Thymus (tissue), 11 donors: ENCODE data around the gene PNMA1. TPM values are rescaled to one million over a fixed set of nuclear protein-coding genes. Genes with fewer than 3 reads are reported as not detected.

Experiments
- DNase-seq, 9 donors: peaks; one replicate each; pipeline ENCODE4 v3.0.0-alpha.2; 2013; ENCODE audit warnings: low spot score in 9 of 9, low read depth in 6 of 9, missing footprints in 1 of 9
- H3K27ac ChIP-seq, 2 donors: one replicate each; pipeline ENCODE4 v1.5.1; 2013; ENCODE audit warnings: control low read depth in 1 of 2, low read depth in 1 of 2, low read length in 1 of 2, mild to moderate bottlenecking in 1 of 2, moderate library complexity in 1 of 2
- H3K27me3 ChIP-seq, 2 donors: one replicate each; pipeline ENCODE4 v1.5.1; 2013; ENCODE audit warnings: low read length in 1 of 2; ENCODE audit not compliant: control insufficient read depth in 2 of 2, insufficient read depth in 1 of 2
- H3K36me3 ChIP-seq, 2 donors: one replicate each; pipeline ENCODE4 v1.5.1; 2013; ENCODE audit warnings: low read length in 1 of 2, mild to moderate bottlenecking in 1 of 2, moderate library complexity in 1 of 2; ENCODE audit not compliant: control insufficient read depth in 2 of 2, insufficient read depth in 2 of 2
- H3K4me1 ChIP-seq, 2 donors: one replicate each; pipeline ENCODE4 v1.5.1; 2013; ENCODE audit warnings: low read length in 2 of 2; ENCODE audit not compliant: control insufficient read depth in 2 of 2, insufficient read depth in 2 of 2
- H3K4me3 ChIP-seq, 2 donors: one replicate each; pipeline ENCODE4 v1.5.1; 2013; ENCODE audit warnings: low read length in 2 of 2, control low read depth in 1 of 2, mild to moderate bottlenecking in 1 of 2
- H3K9me3 ChIP-seq, 2 donors: one replicate each; pipeline ENCODE4 v1.5.1; 2013; ENCODE audit warnings: low read length in 1 of 2, mild to moderate bottlenecking in 1 of 2; ENCODE audit not compliant: control insufficient read depth in 2 of 2, insufficient read depth in 1 of 2
- WGBS: extraction: QIAGEN DNeasy Blood & Tissue Kit; methylation state at CpG from one replicate; pipeline ENCODE4 v1.1.7; 2013; 5-methylcytosine and 5-hydroxymethylcytosine counted together
- polyA plus RNA-seq: library from polyadenylated mRNA; stranded (reverse); fragments of 200-250 nt; gene quantifications from one replicate; pipeline ENCODE4 v1.2.3, GENCODE V29; 2013
- total RNA-seq: library from RNA; stranded (reverse); fragments of 120-200 nt; gene quantifications from one replicate; pipeline ENCODE4 v1.2.4, GENCODE V29; 2013
- donor health status: healthy.

PNMA1 gene
- total and polyA plus RNA-seq, 2 donors = 5.0 to 31.2 TPM

GRCh38 chr14:73674986-73675385 is 39.2 kb downstream of the PNMA1 start:
- H3K27me3 ChIP-seq = no peaks in the 10 kb centered on the region
- no peaks in the 10 kb centered on the region for H3K4me1 ChIP-seq
- no peak overlapping the region for H3K4me3 ChIP-seq
- no peak for DNase-seq
- no peak overlapping the region for H3K27ac ChIP-seq
- no peaks in the 10 kb centered on the region for H3K9me3 ChIP-seq
- H3K36me3 ChIP-seq = peaks cover 0 to 3% of the 10 kb centered on the region in 2 donors
- 98% methylated on average over 3 of the region's 3 CpGs for WGBS

DNA sequence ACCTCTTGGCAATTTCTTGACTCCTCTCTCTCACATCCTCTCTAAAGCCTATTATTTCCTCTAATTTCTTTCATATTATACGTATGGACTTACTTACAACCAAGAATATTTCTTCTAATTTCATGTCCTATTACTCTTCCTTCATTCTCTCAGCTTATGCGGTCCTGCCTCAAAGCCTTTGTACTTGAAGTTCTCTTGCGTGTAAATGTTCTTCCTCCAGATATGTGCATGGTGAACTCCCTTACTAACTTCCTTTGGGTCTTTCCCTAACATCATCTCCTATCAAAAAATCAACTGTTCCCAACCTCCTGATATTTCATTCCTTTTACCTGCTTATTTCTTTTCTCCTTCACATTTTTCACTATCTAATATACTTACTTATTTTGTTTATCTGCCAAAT is 46.3 kb downstream of the PNMA1 start:
- DNase-seq = no peak
- Histone ChIP-seq H3K36me3 (no peaks in the 10 kb centered on the region), H3K4me3 (no peak overlapping the region), H3K4me1 (no peaks in the 10 kb centered on the region), H3K27ac (no peak overlapping the region), H3K9me3 (no peaks in the 10 kb centered on the region), H3K27me3 (no peaks in the 10 kb centered on the region)
- 86% methylated on average over 3 of the region's 3 CpGs for whole genome bisulfite sequencing

- no peaks in the 10 kb centered on the region for H3K4me1 ChIP-seq
- H3K36me3 ChIP-seq = no peaks in the 10 kb centered on the region
- H3K9me3 ChIP-seq = no peaks in the 10 kb centered on the region
- H3K27me3 ChIP-seq = no peaks in the 10 kb centered on the region
- H3K4me3 ChIP-seq = no peak overlapping the region
- WGBS = 98% methylated on average over 5 of the region's 5 CpGs
- no peak overlapping the region for H3K27ac ChIP-seq
- DNase-seq = no peak
These were observed 47.6 kb downstream of the PNMA1 start for GRCh38 chr14:73666583-73666982.

GRCh38 chr14:73665130-73665529 is 49.1 kb downstream of the PNMA1 start:
- Histone ChIP-seq H3K9me3 (no peaks in the 10 kb centered on the region), H3K27me3 (no peaks in the 10 kb centered on the region), H3K4me3 (no peak overlapping the region), H3K36me3 (no peaks in the 10 kb centered on the region), H3K4me1 (no peaks in the 10 kb centered on the region), H3K27ac (no peak overlapping the region)
- WGBS = 97% methylated on average over 2 of the region's 2 CpGs
- DNase-seq = no peak

DNA sequence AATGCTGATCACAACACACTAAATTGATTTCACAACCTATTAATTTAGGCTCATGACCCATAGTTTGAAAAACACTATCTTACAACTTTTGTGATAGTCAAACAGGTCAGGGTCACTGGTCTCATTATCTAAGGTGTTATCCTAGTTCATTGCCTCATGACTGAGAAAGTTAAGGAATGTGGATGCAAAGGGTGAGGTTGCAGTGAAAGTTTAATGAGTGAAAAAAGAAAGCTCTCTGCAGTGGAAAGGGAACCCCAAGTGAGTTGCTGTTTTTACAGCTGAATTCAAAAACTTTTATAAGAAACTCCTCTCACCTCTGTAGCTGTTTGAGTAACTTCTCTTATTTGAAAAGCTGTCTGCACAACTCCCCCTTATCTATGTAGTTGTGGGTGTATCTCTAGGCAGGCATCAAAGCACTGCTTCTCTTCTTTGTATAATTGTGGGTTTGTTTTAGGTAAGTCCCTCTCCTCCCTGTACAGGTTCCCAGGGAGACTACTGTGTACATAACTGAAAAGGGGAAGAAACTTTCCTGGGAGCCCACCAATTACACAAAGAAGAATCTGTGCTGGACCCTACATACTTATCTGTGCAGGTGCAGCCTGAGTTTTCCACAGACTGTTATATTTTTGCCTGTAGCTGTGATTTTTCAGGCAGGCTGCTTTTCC is 50.5 kb downstream of the PNMA1 start:
- H3K4me1 ChIP-seq = no peaks in the 10 kb centered on the region
- no peaks in the 10 kb centered on the region for H3K27me3 ChIP-seq
- no peak overlapping the region for H3K4me3 ChIP-seq
- DNase-seq = peak in 1 of 9 donors; percentile 16
- no peaks in the 10 kb centered on the region for H3K9me3 ChIP-seq
- H3K36me3 ChIP-seq = no peaks in the 10 kb centered on the region
- H3K27ac ChIP-seq = no peak overlapping the region

GRCh38 chr14:73662487-73662943 is 51.7 kb downstream of the PNMA1 start:
- no peak for DNase-seq
- no peak overlapping the region for H3K27ac ChIP-seq
- no peaks in the 10 kb centered on the region for H3K36me3 ChIP-seq
- 93% methylated on average over 1 of the region's 1 CpG for WGBS
- no peak overlapping the region for H3K4me3 ChIP-seq
- no peaks in the 10 kb centered on the region for H3K27me3 ChIP-seq
- H3K9me3 ChIP-seq = no peaks in the 10 kb centered on the region
- H3K4me1 ChIP-seq = no peaks in the 10 kb centered on the region

DNA sequence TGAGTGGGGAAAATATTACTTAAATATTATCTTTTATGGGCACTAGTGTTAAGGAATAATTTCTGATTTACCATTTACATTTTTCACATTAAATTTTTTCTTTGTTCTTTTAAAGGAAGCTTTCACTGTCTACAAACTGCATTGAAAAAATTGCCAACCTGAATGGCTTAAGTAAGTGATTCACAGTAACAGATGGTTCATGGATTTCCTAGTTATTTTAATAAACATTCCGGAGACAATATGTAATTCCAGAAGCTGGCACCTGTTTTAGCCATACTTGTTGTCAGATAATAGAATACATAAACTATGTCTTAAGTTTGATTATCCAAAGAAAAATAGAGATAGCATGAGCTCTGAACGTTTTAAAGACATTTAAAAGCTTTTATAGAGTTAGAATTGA is 52.3 kb downstream of the PNMA1 start:
- Histone ChIP-seq H3K27ac (no peak overlapping the region), H3K36me3 (no peaks in the 10 kb centered on the region), H3K4me1 (no peaks in the 10 kb centered on the region), H3K9me3 (no peaks in the 10 kb centered on the region), H3K27me3 (no peaks in the 10 kb centered on the region), H3K4me3 (no peak overlapping the region)
- WGBS = 99% methylated on average over 2 of the region's 2 CpGs
- DNase-seq = no peak

Other genes with a start within 250 kb of the PNMA1 start
- 17.0 TPM for gene RIOX1, start 223.5 kb downstream of the PNMA1 start, total RNA-seq
- gene RIOX1, start 223.5 kb downstream of the PNMA1 start, polyA plus RNA-seq = 11.2 TPM
- gene ACOT1, start 177.2 kb downstream of the PNMA1 start, total RNA-seq = 1.5 TPM
- gene ACOT1, start 177.2 kb downstream of the PNMA1 start, polyA plus RNA-seq = 3.1 TPM
- gene HEATR4, start 155.4 kb downstream of the PNMA1 start, total RNA-seq = 0.09 TPM
- 0.14 TPM for gene HEATR4, start 155.4 kb downstream of the PNMA1 start, polyA plus RNA-seq
- 20.3 TPM for gene ACOT2, start 145.2 kb downstream of the PNMA1 start, total RNA-seq
- 13.8 TPM for gene ACOT2, start 145.2 kb downstream of the PNMA1 start, polyA plus RNA-seq
- 0.76 TPM for gene ACOT4, start 122.5 kb downstream of the PNMA1 start, total RNA-seq
- 1.6 TPM for gene ACOT4, start 122.5 kb downstream of the PNMA1 start, polyA plus RNA-seq
- not detected for gene ACOT6, start 101.9 kb downstream of the PNMA1 start, total RNA-seq
- 0.05 TPM for gene ACOT6, start 101.9 kb downstream of the PNMA1 start, polyA plus RNA-seq
- 6.0 TPM for gene DNAL1, start 69.4 kb downstream of the PNMA1 start, total RNA-seq
- gene DNAL1, start 69.4 kb downstream of the PNMA1 start, polyA plus RNA-seq = 4.1 TPM
- 4.9 TPM for gene PTGR2, start 137.4 kb upstream of the PNMA1 start, total RNA-seq
- 7.9 TPM for gene PTGR2, start 137.4 kb upstream of the PNMA1 start, polyA plus RNA-seq
- gene ZNF410, start 172.5 kb upstream of the PNMA1 start, total RNA-seq = 45.0 TPM
- 53.4 TPM for gene ZNF410, start 172.5 kb upstream of the PNMA1 start, polyA plus RNA-seq
- 1.7 TPM for gene FAM161B, start 235.7 kb upstream of the PNMA1 start, total RNA-seq
- gene FAM161B, start 235.7 kb upstream of the PNMA1 start, polyA plus RNA-seq = 4.1 TPM
- gene COQ6, start 235.9 kb upstream of the PNMA1 start, total RNA-seq = 13.3 TPM
- 19.5 TPM for gene COQ6, start 235.9 kb upstream of the PNMA1 start, polyA plus RNA-seq